Measurements from ENCODE around the gene ATXN7L1.
A peak's percentile ranks its signal among the peaks of the same experiment; 100 is the strongest.

Gene ATXN7L1

GRCh38 chr7:105876964-105877601 lies 684 bp upstream of the ATXN7L1 start:
- H3K9ac ChIP-seq (ENCODE audit: low read length in 2 of 2) = peak overlapping the region; percentile 77 to 88
- H3K36me3 ChIP-seq (ENCODE audit: control insufficient read depth in 2 of 2, insufficient read depth in 2 of 2, low read length in 2 of 2) = no peaks in the 10 kb centered on the region
- H3K4me3 ChIP-seq (ENCODE audit: low read length in 2 of 2) = peak overlapping the region; percentile 88 to 94
- no peaks in the 10 kb centered on the region for H3K9me3 ChIP-seq (ENCODE audit: control insufficient read depth in 2 of 2, low read length in 2 of 2)
- peaks cover 40% of the 10 kb centered on the region for H3K4me1 ChIP-seq (ENCODE audit: control insufficient read depth, insufficient read depth, low read length)
- H3K27me3 ChIP-seq (ENCODE audit: control insufficient read depth in 1 of 2, insufficient read depth in 2 of 2, low read length in 2 of 2) = no peaks in the 10 kb centered on the region
- H3K27ac ChIP-seq (ENCODE audit: low read length) = peak overlapping the region; percentile 58

GRCh38 chr7:105875505-105875904 lies 894 bp downstream of the ATXN7L1 start:
- Histone ChIP-seq H3K9me3 (ENCODE audit: control insufficient read depth in 2 of 2, low read length in 2 of 2) (no peaks in the 10 kb centered on the region), H3K27me3 (ENCODE audit: control insufficient read depth in 1 of 2, insufficient read depth in 2 of 2, low read length in 2 of 2) (no peaks in the 10 kb centered on the region), H3K27ac (ENCODE audit: low read length) (peak overlapping the region; percentile 96), H3K4me3 (ENCODE audit: low read length in 2 of 2) (peak overlapping the region; percentile 82 to 94), H3K36me3 (ENCODE audit: control insufficient read depth in 2 of 2, insufficient read depth in 2 of 2, low read length in 2 of 2) (no peaks in the 10 kb centered on the region), H3K9ac (ENCODE audit: low read length in 2 of 2) (peak overlapping the region; percentile 88 to 99), H3K4me1 (ENCODE audit: control insufficient read depth, insufficient read depth, low read length) (peaks cover 28% of the 10 kb centered on the region)

- H3K9ac ChIP-seq (ENCODE audit: low read length in 2 of 2) = no peak overlapping the region
- H3K27ac ChIP-seq (ENCODE audit: low read length) = no peak overlapping the region
- no peaks in the 10 kb centered on the region for H3K27me3 ChIP-seq (ENCODE audit: control insufficient read depth in 1 of 2, insufficient read depth in 2 of 2, low read length in 2 of 2)
- H3K4me3 ChIP-seq (ENCODE audit: low read length in 2 of 2) = no peak overlapping the region
- no peaks in the 10 kb centered on the region for H3K36me3 ChIP-seq (ENCODE audit: control insufficient read depth in 2 of 2, insufficient read depth in 2 of 2, low read length in 2 of 2)
- H3K4me1 ChIP-seq (ENCODE audit: control insufficient read depth, insufficient read depth, low read length) = peaks cover 23% of the 10 kb centered on the region
- no peaks in the 10 kb centered on the region for H3K9me3 ChIP-seq (ENCODE audit: control insufficient read depth in 2 of 2, low read length in 2 of 2)
These were observed 2.3 kb downstream of the ATXN7L1 start for GRCh38 chr7:105874055-105874454.

- Histone ChIP-seq H3K9ac (ENCODE audit: low read length in 2 of 2) (no peak overlapping the region), H3K9me3 (ENCODE audit: control insufficient read depth in 2 of 2, low read length in 2 of 2) (no peaks in the 10 kb centered on the region), H3K36me3 (ENCODE audit: control insufficient read depth in 2 of 2, insufficient read depth in 2 of 2, low read length in 2 of 2) (no peaks in the 10 kb centered on the region), H3K4me3 (ENCODE audit: low read length in 2 of 2) (no peak overlapping the region), H3K27me3 (ENCODE audit: control insufficient read depth in 1 of 2, insufficient read depth in 2 of 2, low read length in 2 of 2) (no peaks in the 10 kb centered on the region), H3K4me1 (ENCODE audit: control insufficient read depth, insufficient read depth, low read length) (peaks cover 13% of the 10 kb centered on the region), H3K27ac (ENCODE audit: low read length) (no peak overlapping the region)
These were observed 3.9 kb downstream of the ATXN7L1 start for GRCh38 chr7:105872491-105872890.

GRCh38 chr7:105871142-105871541 lies 5.3 kb downstream of the ATXN7L1 start:
- Histone ChIP-seq H3K9ac (ENCODE audit: low read length in 2 of 2) (no peak overlapping the region), H3K36me3 (ENCODE audit: control insufficient read depth in 2 of 2, insufficient read depth in 2 of 2, low read length in 2 of 2) (no peaks in the 10 kb centered on the region), H3K4me3 (ENCODE audit: low read length in 2 of 2) (no peak overlapping the region), H3K4me1 (ENCODE audit: control insufficient read depth, insufficient read depth, low read length) (peaks cover 13% of the 10 kb centered on the region), H3K9me3 (ENCODE audit: control insufficient read depth in 2 of 2, low read length in 2 of 2) (no peaks in the 10 kb centered on the region), H3K27ac (ENCODE audit: low read length) (no peak overlapping the region), H3K27me3 (ENCODE audit: control insufficient read depth in 1 of 2, insufficient read depth in 2 of 2, low read length in 2 of 2) (no peaks in the 10 kb centered on the region)

GRCh38 chr7:105866102-105866801 lies 10.1 kb downstream of the ATXN7L1 start:
- Histone ChIP-seq H3K4me3 (ENCODE audit: low read length in 2 of 2) (peak overlapping the region in 1 of 2 donors; percentile 3), H3K36me3 (ENCODE audit: control insufficient read depth in 2 of 2, insufficient read depth in 2 of 2, low read length in 2 of 2) (peaks cover 0 to 7% of the 10 kb centered on the region in 2 donors), H3K9ac (ENCODE audit: low read length in 2 of 2) (no peak overlapping the region), H3K4me1 (ENCODE audit: control insufficient read depth, insufficient read depth, low read length) (peaks cover 6% of the 10 kb centered on the region), H3K9me3 (ENCODE audit: control insufficient read depth in 2 of 2, low read length in 2 of 2) (no peaks in the 10 kb centered on the region), H3K27ac (ENCODE audit: low read length) (peak overlapping the region; percentile 11), H3K27me3 (ENCODE audit: control insufficient read depth in 1 of 2, insufficient read depth in 2 of 2, low read length in 2 of 2) (no peaks in the 10 kb centered on the region)

GRCh38 chr7:105863876-105864275 lies 12.5 kb downstream of the ATXN7L1 start:
- H3K27me3 ChIP-seq (ENCODE audit: control insufficient read depth in 1 of 2, insufficient read depth in 2 of 2, low read length in 2 of 2) = no peaks in the 10 kb centered on the region
- H3K27ac ChIP-seq (ENCODE audit: low read length) = no peak overlapping the region
- no peak overlapping the region for H3K4me3 ChIP-seq (ENCODE audit: low read length in 2 of 2)
- peaks cover 6% of the 10 kb centered on the region for H3K4me1 ChIP-seq (ENCODE audit: control insufficient read depth, insufficient read depth, low read length)
- H3K9ac ChIP-seq (ENCODE audit: low read length in 2 of 2) = no peak overlapping the region
- no peaks in the 10 kb centered on the region for H3K9me3 ChIP-seq (ENCODE audit: control insufficient read depth in 2 of 2, low read length in 2 of 2)
- peaks cover 0 to 7% of the 10 kb centered on the region in 2 donors for H3K36me3 ChIP-seq (ENCODE audit: control insufficient read depth in 2 of 2, insufficient read depth in 2 of 2, low read length in 2 of 2)

- H3K4me1 ChIP-seq (ENCODE audit: control insufficient read depth, insufficient read depth, low read length) = peaks cover 6% of the 10 kb centered on the region
- peaks cover 0 to 9% of the 10 kb centered on the region in 2 donors for H3K36me3 ChIP-seq (ENCODE audit: control insufficient read depth in 2 of 2, insufficient read depth in 2 of 2, low read length in 2 of 2)
- H3K27me3 ChIP-seq (ENCODE audit: control insufficient read depth in 1 of 2, insufficient read depth in 2 of 2, low read length in 2 of 2) = no peaks in the 10 kb centered on the region
- H3K4me3 ChIP-seq (ENCODE audit: low read length in 2 of 2) = no peak overlapping the region
- no peak overlapping the region for H3K9ac ChIP-seq (ENCODE audit: low read length in 2 of 2)
- no peak overlapping the region for H3K27ac ChIP-seq (ENCODE audit: low read length)
- no peaks in the 10 kb centered on the region for H3K9me3 ChIP-seq (ENCODE audit: control insufficient read depth in 2 of 2, low read length in 2 of 2)
These were observed 13.6 kb downstream of the ATXN7L1 start for GRCh38 chr7:105862770-105863169.

GRCh38 chr7:105862276-105862675 lies 14.1 kb downstream of the ATXN7L1 start:
- Histone ChIP-seq H3K4me3 (ENCODE audit: low read length in 2 of 2) (no peak overlapping the region), H3K9me3 (ENCODE audit: control insufficient read depth in 2 of 2, low read length in 2 of 2) (no peaks in the 10 kb centered on the region), H3K4me1 (ENCODE audit: control insufficient read depth, insufficient read depth, low read length) (peaks cover 6% of the 10 kb centered on the region), H3K27me3 (ENCODE audit: control insufficient read depth in 1 of 2, insufficient read depth in 2 of 2, low read length in 2 of 2) (no peaks in the 10 kb centered on the region), H3K36me3 (ENCODE audit: control insufficient read depth in 2 of 2, insufficient read depth in 2 of 2, low read length in 2 of 2) (peaks cover 0 to 9% of the 10 kb centered on the region in 2 donors), H3K9ac (ENCODE audit: low read length in 2 of 2) (no peak overlapping the region), H3K27ac (ENCODE audit: low read length) (no peak overlapping the region)

GRCh38 chr7:105861224-105861623 lies 15.2 kb downstream of the ATXN7L1 start:
- H3K4me1 ChIP-seq (ENCODE audit: control insufficient read depth, insufficient read depth, low read length) = peaks cover 2% of the 10 kb centered on the region
- no peaks in the 10 kb centered on the region for H3K27me3 ChIP-seq (ENCODE audit: control insufficient read depth in 1 of 2, insufficient read depth in 2 of 2, low read length in 2 of 2)
- no peak overlapping the region for H3K9ac ChIP-seq (ENCODE audit: low read length in 2 of 2)

GRCh38 chr7:105860793-105861192 lies 15.6 kb downstream of the ATXN7L1 start:
- no peaks in the 10 kb centered on the region for H3K4me1 ChIP-seq (ENCODE audit: control insufficient read depth, insufficient read depth, low read length)
- no peak overlapping the region for H3K4me3 ChIP-seq (ENCODE audit: low read length in 2 of 2)
- H3K9me3 ChIP-seq (ENCODE audit: control insufficient read depth in 2 of 2, low read length in 2 of 2) = no peaks in the 10 kb centered on the region
- no peaks in the 10 kb centered on the region for H3K27me3 ChIP-seq (ENCODE audit: control insufficient read depth in 1 of 2, insufficient read depth in 2 of 2, low read length in 2 of 2)
- H3K36me3 ChIP-seq (ENCODE audit: control insufficient read depth in 2 of 2, insufficient read depth in 2 of 2, low read length in 2 of 2) = peaks cover 0 to 6% of the 10 kb centered on the region in 2 donors
- no peak overlapping the region for H3K27ac ChIP-seq (ENCODE audit: low read length)
- no peak overlapping the region for H3K9ac ChIP-seq (ENCODE audit: low read length in 2 of 2)

More at GRCh38 chr7:105861224-105861623, 15.2 kb downstream of the ATXN7L1 start:
- no peak overlapping the region for H3K27ac ChIP-seq (ENCODE audit: low read length)
- H3K9me3 ChIP-seq (ENCODE audit: control insufficient read depth in 2 of 2, low read length in 2 of 2) = no peaks in the 10 kb centered on the region
- no peak overlapping the region for H3K4me3 ChIP-seq (ENCODE audit: low read length in 2 of 2)
- H3K36me3 ChIP-seq (ENCODE audit: control insufficient read depth in 2 of 2, insufficient read depth in 2 of 2, low read length in 2 of 2) = peaks cover 0 to 9% of the 10 kb centered on the region in 2 donors

All from stomach smooth muscle (tissue), 2 donors.